B cell (primary cell): ENCODE measurements around the gene TRNAU1AP. TPM values are rescaled to one million over a fixed set of nuclear protein-coding genes. Genes with fewer than 3 reads are reported as not detected.
A peak's percentile ranks its signal among the peaks of the same experiment; 100 is the strongest.

Source experiments
- ATAC-seq: fragments of 200-7000 bp; cut with Tn5 transposase; one replicate; pipeline ENCODE4 v1.10.0; 2021; ENCODE audit warnings: low read depth, mild to moderate bottlenecking, moderate number of reproducible peaks, moderate library complexity
- CTCF ChIA-PET: fragments of 350-600 bp; sonication (Branson Sonifier 250); formaldehyde crosslinking; loops from one replicate; lab custom pipeline; 2021; ENCODE audit warnings: antibody characterized with exemption, inconsistent platforms; lab: Charles Lee
- POLR2A ChIA-PET: fragments of 350-600 bp; sonication (Branson Sonifier 250); formaldehyde crosslinking; loops from one replicate; lab custom pipeline; 2021; ENCODE audit warnings: antibody characterized with exemption; lab: Charles Lee
- DNase-seq: peaks from one replicate; pipeline ENCODE4 v3.0.0; 2013
- H2AFZ ChIP-seq: 2 replicates; pipeline ENCODE4 v1.6.1; 2012; ENCODE audit warnings: mild to moderate bottlenecking, low read depth, low read length; ENCODE audit not compliant: insufficient read depth, poor library complexity, severe bottlenecking
- H3K27ac ChIP-seq, 2 donors: 1 replicate in 1 of 2; 2 replicates in 1 of 2; pipeline ENCODE4 v1.5.1; 2012 to 2013; ENCODE audit warnings: low read length in 2 of 2, mild to moderate bottlenecking in 2 of 2, moderate library complexity in 1 of 2
- H3K27me3 ChIP-seq, 4 experiments: fragments of 200-600 bp in 1 of 4; sonication (generic) in 1 of 4; replicated peaks in 1 of 4; 1 replicate in 2 of 4; 2 replicates in 2 of 4; pipeline versions ENCODE4 v1.6.1 to v1.7.0; 2013 to 2016; ENCODE audit warnings: low read length in 3 of 4, mild to moderate bottlenecking in 2 of 4, mixed read lengths in 1 of 4, moderate library complexity in 1 of 4; ENCODE audit not compliant: insufficient read depth in 4 of 4, control insufficient read depth in 3 of 4; ENCODE audit errors: control extremely low read depth in 1 of 4
- H3K36me3 ChIP-seq, 2 experiments: replicated peaks in 1 of 2; 1 replicate in 1 of 2; 2 replicates in 1 of 2; pipeline versions ENCODE4 v1.6.1 to v1.7.1; 2013; ENCODE audit warnings: low read length in 1 of 2; ENCODE audit not compliant: insufficient read depth in 2 of 2, control insufficient read depth in 1 of 2; ENCODE audit errors: control extremely low read depth in 1 of 2, extremely low read depth in 1 of 2
- H3K4me1 ChIP-seq, 2 donors: fragments of 200-600 bp in 1 of 2; sonication (generic) in 1 of 2; 1 replicate in 1 of 2; 2 replicates in 1 of 2; pipeline versions ENCODE4 v1.5.1 to v1.6.1; 2013 to 2017; ENCODE audit warnings: low read length in 2 of 2; ENCODE audit not compliant: control insufficient read depth in 2 of 2, insufficient read depth in 2 of 2
- H3K4me2 ChIP-seq: replicated peaks from 2 replicates; pipeline ENCODE3; 2012; ENCODE audit warnings: mild to moderate bottlenecking, low read depth, low read length; ENCODE audit not compliant: poor library complexity, severe bottlenecking
- H3K4me3 ChIP-seq, 5 experiments: fragments of 200-600 bp in 1 of 5; sonication (generic) in 1 of 5; 1 replicate in 3 of 5; 2 replicates in 2 of 5; pipeline versions ENCODE4 v1.5.1 to v1.7.0; 2011 to 2016; ENCODE audit warnings: low read length in 4 of 5, mild to moderate bottlenecking in 4 of 5, low read depth in 2 of 5, control low read depth in 1 of 5, moderate library complexity in 1 of 5; ENCODE audit not compliant: insufficient read depth in 1 of 5; ENCODE audit errors: control extremely low read depth in 1 of 5, extremely low read depth in 1 of 5
- H3K79me2 ChIP-seq: fragments of 200-600 bp; sonication (generic); one replicate; pipeline ENCODE4 v1.6.0; 2016; ENCODE audit warnings: low read length; ENCODE audit not compliant: control insufficient read depth, insufficient read depth
- H3K9ac ChIP-seq: fragments of 200-600 bp; sonication (generic); 2 replicates; pipeline ENCODE4 v1.6.1; 2017; ENCODE audit warnings: mild to moderate bottlenecking, low read length, moderate library complexity
- H3K9me3 ChIP-seq, 3 donors: one replicate each; pipeline versions ENCODE4 v1.6.1 to v1.7.1; 2013; ENCODE audit warnings: low read length in 2 of 3; ENCODE audit not compliant: control insufficient read depth in 2 of 3, insufficient read depth in 1 of 3; ENCODE audit errors: control extremely low read depth in 1 of 3
- H4K20me1 ChIP-seq: 2 replicates; pipeline ENCODE4 v1.6.0; 2012; ENCODE audit warnings: mild to moderate bottlenecking, low read length; ENCODE audit not compliant: insufficient read depth, control insufficient read depth, poor library complexity, severe bottlenecking
- H3K27ac Mint-ChIP-seq: one replicate; pipeline ENCODE4 v1.8.0; 2021; ENCODE audit warnings: mixed read lengths
- H3K27me3 Mint-ChIP-seq: one replicate; pipeline ENCODE4 v1.8.0; 2021; ENCODE audit warnings: mixed read lengths
- H3K4me1 Mint-ChIP-seq: one replicate; pipeline ENCODE4 v1.8.0; 2021; ENCODE audit warnings: mixed read lengths
- H3K4me3 Mint-ChIP-seq: one replicate; pipeline ENCODE4 v1.8.0; 2021; ENCODE audit warnings: mixed read lengths
- H3K9me3 Mint-ChIP-seq: one replicate; pipeline ENCODE4 v1.8.0; 2022; ENCODE audit warnings: mixed read lengths; ENCODE audit not compliant: insufficient read depth
- EZH2 ChIP-seq: IDR thresholded peaks from 2 replicates; pipeline ENCODE4 v1.6.1; 2012; ENCODE audit warnings: borderline replicate concordance, low read depth, mild to moderate bottlenecking, moderate library complexity, low read length; ENCODE audit not compliant: insufficient read depth, poor library complexity, severe bottlenecking
- WGBS: methylation state at CpG from one replicate; pipeline ENCODE4 v1.1.5; 2013; ENCODE audit warnings: missing lambda C conversion rate; ENCODE audit not compliant: insufficient coverage; 5-methylcytosine and 5-hydroxymethylcytosine counted together
- intact Hi-C: fragments of 100-400 bp; cut with micrococcal nuclease; formaldehyde crosslinking; loops from one replicate; pipeline ENCODE4 v1.10.0; 2022
- polyA plus RNA-seq: library from polyadenylated mRNA; depleted of rRNA; stranded (reverse); fragments of >200 nt; gene quantifications from 2 replicates; pipeline ENCODE4 v1.2.3, GENCODE V29; 2012
- total RNA-seq, 2 donors: library from RNA; stranded (reverse); fragments of 120-200 nt in 1 of 2; gene quantifications; 1 replicate in 1 of 2; 2 replicates in 1 of 2; pipeline versions ENCODE4 v1.2.3 to v1.2.4, GENCODE V29; 2013 to 2022
- TF ChIP-seq, protein P1 (sequence below): fragments of 200-600 bp; IDR thresholded peaks from one replicate; pipeline ENCODE4 v1.8.0; 2022; ENCODE audit warnings: antibody characterized with exemption, mild to moderate bottlenecking

The TRNAU1AP gene
- total and polyA plus RNA-seq, 2 donors (not counting 1 experiment from before 2014, with no cell fraction given): 39.8 to 45.2 TPM

DNA sequence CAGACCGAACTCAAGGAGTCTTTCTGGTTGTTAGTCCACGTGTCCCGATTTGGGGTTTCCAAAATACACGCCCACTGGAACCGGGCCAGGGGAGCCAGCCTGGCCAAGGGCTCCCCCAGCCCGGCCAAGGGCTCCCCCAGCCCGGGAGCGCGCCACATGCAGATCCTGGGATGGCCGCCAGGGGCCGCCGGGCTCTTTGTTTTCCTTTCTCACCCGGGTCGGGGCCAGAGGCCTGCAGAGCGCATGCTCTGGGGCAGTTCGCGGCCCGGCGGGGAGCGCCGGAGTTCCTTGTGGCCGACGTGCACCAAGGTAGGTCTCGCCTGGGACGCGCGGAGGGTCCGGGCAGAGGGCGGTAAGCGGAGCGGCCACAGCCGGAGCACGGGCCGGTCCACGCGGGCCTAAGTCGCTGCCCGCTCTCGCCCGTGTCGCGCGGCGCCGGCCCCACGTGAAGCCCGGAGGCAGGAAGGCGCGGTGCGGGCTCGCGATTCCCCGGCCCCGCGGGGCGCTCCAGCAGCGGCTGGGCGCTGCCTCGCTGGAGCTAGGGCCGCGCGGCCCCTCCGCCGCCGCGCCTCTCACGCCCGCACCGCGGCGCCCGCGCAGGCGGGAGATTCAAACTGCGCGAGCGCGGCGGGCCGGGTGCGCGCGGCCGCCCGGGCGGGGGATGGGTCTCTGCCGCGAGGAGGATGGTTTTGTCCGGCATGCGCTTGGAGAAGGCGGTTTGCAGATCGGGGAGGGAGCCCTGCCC is 34.7 kb upstream of the TRNAU1AP start:
- peak overlapping the region in 1 of 2 donors; percentile 45 for H3K27ac ChIP-seq
- H3K4me1 ChIP-seq: peaks cover 11 to 18% of the 10 kb centered on the region in 2 donors
- CTCF ChIA-PET: interaction anchor here (0.7 to 4.3 kb wide), 7 partner anchors 11 to 360 kb away, joined by 3 to 49 read pairs (median 11); partner anchors contain the start of genes RCC1 and TRNAU1AP
- WGBS: under 1% methylated on average over 92 of the region's 92 CpGs
- no peaks in the 10 kb centered on the region for H3K9me3 Mint-ChIP-seq
- H4K20me1 ChIP-seq: peaks cover 10% of the 10 kb centered on the region
- H3K4me3 ChIP-seq: peak overlapping the region; percentile 53 to 68 (median 55)
- H3K4me2 ChIP-seq: peak overlapping the region; percentile 89
- H3K9me3 ChIP-seq: no peaks in the 10 kb centered on the region
- H3K4me3 Mint-ChIP-seq: peak overlapping the region; percentile 89
- peak overlapping the region; percentile 89 for H3K27ac Mint-ChIP-seq
- POLR2A ChIA-PET: interaction anchor here (0.9 to 1.0 kb wide), 2 partner anchors 11 to 64 kb away, joined by 3 read pairs; no protein-coding TSS in a partner anchor
- DNase-seq (peak; percentile 93), ATAC-seq (peak; percentile 94)
- no peak for TF ChIP-seq EZH2
- TF ChIP-seq, protein P1, sequence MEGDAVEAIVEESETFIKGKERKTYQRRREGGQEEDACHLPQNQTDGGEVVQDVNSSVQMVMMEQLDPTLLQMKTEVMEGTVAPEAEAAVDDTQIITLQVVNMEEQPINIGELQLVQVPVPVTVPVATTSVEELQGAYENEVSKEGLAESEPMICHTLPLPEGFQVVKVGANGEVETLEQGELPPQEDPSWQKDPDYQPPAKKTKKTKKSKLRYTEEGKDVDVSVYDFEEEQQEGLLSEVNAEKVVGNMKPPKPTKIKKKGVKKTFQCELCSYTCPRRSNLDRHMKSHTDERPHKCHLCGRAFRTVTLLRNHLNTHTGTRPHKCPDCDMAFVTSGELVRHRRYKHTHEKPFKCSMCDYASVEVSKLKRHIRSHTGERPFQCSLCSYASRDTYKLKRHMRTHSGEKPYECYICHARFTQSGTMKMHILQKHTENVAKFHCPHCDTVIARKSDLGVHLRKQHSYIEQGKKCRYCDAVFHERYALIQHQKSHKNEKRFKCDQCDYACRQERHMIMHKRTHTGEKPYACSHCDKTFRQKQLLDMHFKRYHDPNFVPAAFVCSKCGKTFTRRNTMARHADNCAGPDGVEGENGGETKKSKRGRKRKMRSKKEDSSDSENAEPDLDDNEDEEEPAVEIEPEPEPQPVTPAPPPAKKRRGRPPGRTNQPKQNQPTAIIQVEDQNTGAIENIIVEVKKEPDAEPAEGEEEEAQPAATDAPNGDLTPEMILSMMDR: peak; percentile 98
- H3K4me1 Mint-ChIP-seq: peaks cover 30% of the 10 kb centered on the region
- peak overlapping the region; percentile 62 for H3K9ac ChIP-seq
- intact Hi-C loops: loop anchor here (1.0 to 5.0 kb wide), 6 partner anchors 12 to 359 kb away; partner anchors contain the start of genes RCC1 and TRNAU1AP
- H3K79me2 ChIP-seq: peaks cover 40% of the 10 kb centered on the region
- no peaks in the 10 kb centered on the region for H3K27me3 ChIP-seq
- no peaks in the 10 kb centered on the region for H3K27me3 Mint-ChIP-seq
- H3K36me3 ChIP-seq: peaks cover 2 to 15% of the 10 kb centered on the region in 2 experiments
- H2AFZ ChIP-seq: peak overlapping the region; percentile 83
